Ovary (tissue), 9 donors: Measurements from ENCODE around the gene KIF16B. TPM values are rescaled to one million over a fixed set of nuclear protein-coding genes. Genes with fewer than 3 reads are reported as not detected.

Experiments
- DNase-seq, 5 donors: peaks; one replicate each; pipeline ENCODE4 v3.0.0-alpha.2; 2019 to 2020
- H3K27ac ChIP-seq, 2 donors: fragments of 200-600 bp; one replicate each; pipeline versions ENCODE4 v1.5.1 to v1.8.0; 2019 to 2022
- H3K27me3 ChIP-seq: fragments of 200-600 bp; one replicate; pipeline ENCODE4 v1.8.0; 2022
- H3K36me3 ChIP-seq: fragments of 200-600 bp; sonication (generic); one replicate; pipeline ENCODE4 v1.5.1; 2019
- H3K4me1 ChIP-seq: one replicate; pipeline ENCODE4 v1.8.1; 2013; ENCODE audit warnings: mild to moderate bottlenecking, moderate library complexity; ENCODE audit not compliant: insufficient read depth
- H3K4me3 ChIP-seq: fragments of 200-600 bp; sonication (generic); one replicate; pipeline ENCODE4 v1.5.1; 2017
- H3K9me3 ChIP-seq, 2 donors: fragments of 200-600 bp in 1 of 2; sonication (generic) in 1 of 2; one replicate each; pipeline versions ENCODE4 v1.5.1 to v1.8.1; 2013 to 2019; ENCODE audit warnings: mild to moderate bottlenecking in 1 of 2, moderate library complexity in 1 of 2
- EP300 ChIP-seq: sonication (generic); formaldehyde crosslinking; IDR thresholded peaks from one replicate; pipeline ENCODE4 v1.6.1; 2017; ENCODE audit warnings: antibody characterized with exemption
- POLR2A ChIP-seq: fragments of 450-650 bp; IDR thresholded peaks from one replicate; pipeline ENCODE4 v1.6.1; 2017; ENCODE audit warnings: antibody characterized with exemption, mild to moderate bottlenecking, moderate library complexity
- WGBS, 3 donors: extraction: QIAGEN DNeasy Blood & Tissue Kit in 1 of 3; methylation state at CpG; one replicate each; pipeline versions ENCODE4 v1.1.5 to v1.1.7; 2013 to 2017; 5-methylcytosine and 5-hydroxymethylcytosine counted together
- intact Hi-C, 4 donors: fragments of 100-400 bp; cut with DNase I; formaldehyde crosslinking; loops; one replicate each; pipeline versions ENCODE4 v1.11.0 to v1.15.1; 2022 to 2023
- polyA plus RNA-seq, 2 donors: library from polyadenylated mRNA; stranded (reverse); fragments of 200-250 nt in 1 of 2; fragments of 350-450 nt in 1 of 2; fragmentation: Illumina TruSeq in 1 of 2; extraction: RNeasy Lipid Tissue Mini Kit (QIAGEN cat#74804) in 1 of 2; gene quantifications; one replicate each; pipeline ENCODE4 v1.2.3, GENCODE V29; 2013 to 2014
- total RNA-seq, 7 donors: library from RNA; depleted of rRNA in 2 of 7; stranded (reverse); fragments of >200 nt in 2 of 7; fragmentation: NEBNext Ultra II Directional in 3 of 7; extraction: Animal tissue kit (Norgen Biotek cat#: 25700) in 3 of 7; gene quantifications; one replicate each; pipeline versions ENCODE4 v1.1.0 to v1.2.4, GENCODE V29; 2016 to 2023
- TF ChIP-seq, protein P1 (sequence below), 3 donors: fragments of 450-650 bp in 2 of 3; fragments of 200-600 bp in 1 of 3; IDR thresholded peaks; one replicate each; pipeline versions ENCODE4 v1.5.1 to v1.8.0; 2016 to 2022; ENCODE audit warnings: antibody characterized with exemption in 3 of 3, mild to moderate bottlenecking in 1 of 3
- donor health status: DM: no; HTN: no; CAD: no; lungs with moderate emphysema.
- donor health status: DM: no; HTN: no; CAD: no.
- donor health status: Bipolar disorder and iron deficiency.
- donor health status: DM: yes; HTN: yes; CAD: no.
- donor health status: DM: no; HTN: no; CAD: no.
- donor health status: DM: yes; HTN: yes; CAD: no.

The KIF16B gene
- total and polyA plus RNA-seq, 9 donors, result 10.9 to 28.1 (median 20.2) TPM

DNA sequence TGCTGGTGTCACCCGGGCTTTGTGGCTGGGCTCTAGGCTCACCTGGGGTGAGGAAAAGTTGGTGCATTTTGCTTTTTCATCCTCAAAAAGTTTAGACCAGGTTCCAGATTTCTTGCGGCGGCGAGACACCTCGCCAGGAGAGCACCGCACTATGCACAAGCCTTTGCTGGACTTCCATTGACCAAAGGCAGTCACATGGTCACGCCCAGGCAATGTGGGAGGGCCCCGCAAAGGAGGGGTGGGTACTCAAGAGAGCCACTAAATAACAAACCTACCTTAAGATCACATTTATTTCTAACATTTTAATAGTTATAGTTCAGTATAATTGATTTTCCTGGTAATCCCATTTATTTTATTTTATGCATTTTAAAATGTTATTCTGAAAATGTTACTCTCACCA, 3.0 kb upstream of the KIF16B start:
- peaks cover 8% of the 10 kb centered on the region for H3K4me1 ChIP-seq
- intact Hi-C loops, result no loop called here
- no peak for DNase-seq
- no peak overlapping the region for H3K4me3 ChIP-seq
- TF ChIP-seq EP300, result no peak
- TF ChIP-seq, protein P1, sequence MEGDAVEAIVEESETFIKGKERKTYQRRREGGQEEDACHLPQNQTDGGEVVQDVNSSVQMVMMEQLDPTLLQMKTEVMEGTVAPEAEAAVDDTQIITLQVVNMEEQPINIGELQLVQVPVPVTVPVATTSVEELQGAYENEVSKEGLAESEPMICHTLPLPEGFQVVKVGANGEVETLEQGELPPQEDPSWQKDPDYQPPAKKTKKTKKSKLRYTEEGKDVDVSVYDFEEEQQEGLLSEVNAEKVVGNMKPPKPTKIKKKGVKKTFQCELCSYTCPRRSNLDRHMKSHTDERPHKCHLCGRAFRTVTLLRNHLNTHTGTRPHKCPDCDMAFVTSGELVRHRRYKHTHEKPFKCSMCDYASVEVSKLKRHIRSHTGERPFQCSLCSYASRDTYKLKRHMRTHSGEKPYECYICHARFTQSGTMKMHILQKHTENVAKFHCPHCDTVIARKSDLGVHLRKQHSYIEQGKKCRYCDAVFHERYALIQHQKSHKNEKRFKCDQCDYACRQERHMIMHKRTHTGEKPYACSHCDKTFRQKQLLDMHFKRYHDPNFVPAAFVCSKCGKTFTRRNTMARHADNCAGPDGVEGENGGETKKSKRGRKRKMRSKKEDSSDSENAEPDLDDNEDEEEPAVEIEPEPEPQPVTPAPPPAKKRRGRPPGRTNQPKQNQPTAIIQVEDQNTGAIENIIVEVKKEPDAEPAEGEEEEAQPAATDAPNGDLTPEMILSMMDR (IDR thresholded peaks at IDR 0.05), result no peak
- TF ChIP-seq POLR2A, result no peak
- no peak overlapping the region for H3K27ac ChIP-seq
- H3K9me3 ChIP-seq, result no peaks in the 10 kb centered on the region
- no peaks in the 10 kb centered on the region for H3K27me3 ChIP-seq
- H3K36me3 ChIP-seq, result no peaks in the 10 kb centered on the region
- 94 to 96% (median 95%) methylated on average over 8 of the region's 8 CpGs for WGBS, 3 donors

- Histone ChIP-seq H3K27ac (peak overlapping the region in 1 of 2 donors; percentile 62), H3K9me3 (no peaks in the 10 kb centered on the region), H3K4me3 (peak overlapping the region; percentile 51), H3K36me3 (no peaks in the 10 kb centered on the region), H3K4me1 (peaks cover 11% of the 10 kb centered on the region), H3K27me3 (no peaks in the 10 kb centered on the region)
- WGBS, 3 donors, result 38 to 51% (median 40%) methylated on average over 18 of the region's 18 CpGs
- TF ChIP-seq POLR2A, result no peak
- no peak for TF ChIP-seq EP300
- TF ChIP-seq, protein P1 (IDR thresholded peaks at IDR 0.05), result no peak
- intact Hi-C loops, result no loop called here
- DNase-seq, result no peak
Observed at GRCh38 chr20:16575390-16576140, 2.3 kb upstream of the KIF16B start.

GRCh38 chr20:16574656-16575355, 1.6 kb upstream of the KIF16B start:
- peak overlapping the region in 1 of 2 donors; percentile 62 for H3K27ac ChIP-seq
- no peaks in the 10 kb centered on the region for H3K27me3 ChIP-seq
- no peaks in the 10 kb centered on the region for H3K9me3 ChIP-seq
- peaks cover 13% of the 10 kb centered on the region for H3K4me1 ChIP-seq
- peak overlapping the region; percentile 51 for H3K4me3 ChIP-seq
- intact Hi-C loops, result no loop called here
- WGBS, 3 donors, result 4 to 7% (median 6%) methylated on average over 39 of the region's 39 CpGs
- peak; percentile 80 to 91 (median 82) for DNase-seq
- TF ChIP-seq POLR2A (no peak), EP300 (no peak)
- TF ChIP-seq, protein P1 (IDR thresholded peaks at IDR 0.05), result no peak
- H3K36me3 ChIP-seq, result no peaks in the 10 kb centered on the region

DNA sequence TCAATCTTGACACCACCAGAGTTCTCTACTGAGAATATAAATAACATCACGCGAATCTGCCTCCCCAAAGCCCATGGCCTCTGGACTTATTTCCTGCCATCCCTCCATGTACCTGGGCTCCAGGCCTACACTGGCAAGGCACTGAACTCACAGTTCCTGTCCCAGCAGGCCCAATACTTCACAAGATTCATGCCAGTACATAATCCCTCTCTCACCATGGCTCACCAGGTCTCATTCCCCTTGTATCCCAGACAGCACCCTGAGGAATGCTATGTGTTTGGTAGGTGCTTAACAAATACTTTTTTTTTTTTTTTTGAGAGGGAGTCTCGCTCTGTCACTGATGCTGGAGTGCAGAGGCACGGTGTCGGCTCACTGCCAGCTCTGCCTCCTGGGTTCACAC, 1.9 kb downstream of the KIF16B start:
- intact Hi-C loops, result no loop called here
- Histone ChIP-seq H3K36me3 (no peaks in the 10 kb centered on the region), H3K4me3 (no peak overlapping the region), H3K27ac (peak overlapping the region in 1 of 2 donors; percentile 81), H3K4me1 (peaks cover 13% of the 10 kb centered on the region), H3K9me3 (no peaks in the 10 kb centered on the region), H3K27me3 (no peaks in the 10 kb centered on the region)
- WGBS, 3 donors, result 51 to 87% (median 64%) methylated on average over 5 of the region's 5 CpGs
- TF ChIP-seq, protein P1 (IDR thresholded peaks at IDR 0.05), result no peak
- no peak for TF ChIP-seq EP300
- TF ChIP-seq POLR2A, result no peak
- peak in 3 of 5 donors; percentile 37 to 49 (median 44) for DNase-seq
